ENCODE data around the gene TRHDE.

- TF ChIP-seq CTCF (conservative IDR thresholded peaks at IDR 0.05; ENCODE audit: low read depth, low read length): peak; percentile 72
- no peak for TF ChIP-seq EZH2 (IDR thresholded peaks at IDR 0.05; ENCODE audit: borderline replicate concordance, low read depth, low read length, poor library complexity, severe bottlenecking)
Observed at GRCh38 chr12:72570601-72571000, 298.4 kb downstream of the TRHDE start.
